Measurements from ENCODE around the gene STAP2. TPM values are rescaled to one million over a fixed set of nuclear protein-coding genes. Genes with fewer than 3 reads are reported as not detected.
A peak's percentile ranks its signal among the peaks of the same experiment; 100 is the strongest.

Gene STAP2
- total RNA-seq, 1 experiment from 2014 or later, result 72.6 TPM

DNA sequence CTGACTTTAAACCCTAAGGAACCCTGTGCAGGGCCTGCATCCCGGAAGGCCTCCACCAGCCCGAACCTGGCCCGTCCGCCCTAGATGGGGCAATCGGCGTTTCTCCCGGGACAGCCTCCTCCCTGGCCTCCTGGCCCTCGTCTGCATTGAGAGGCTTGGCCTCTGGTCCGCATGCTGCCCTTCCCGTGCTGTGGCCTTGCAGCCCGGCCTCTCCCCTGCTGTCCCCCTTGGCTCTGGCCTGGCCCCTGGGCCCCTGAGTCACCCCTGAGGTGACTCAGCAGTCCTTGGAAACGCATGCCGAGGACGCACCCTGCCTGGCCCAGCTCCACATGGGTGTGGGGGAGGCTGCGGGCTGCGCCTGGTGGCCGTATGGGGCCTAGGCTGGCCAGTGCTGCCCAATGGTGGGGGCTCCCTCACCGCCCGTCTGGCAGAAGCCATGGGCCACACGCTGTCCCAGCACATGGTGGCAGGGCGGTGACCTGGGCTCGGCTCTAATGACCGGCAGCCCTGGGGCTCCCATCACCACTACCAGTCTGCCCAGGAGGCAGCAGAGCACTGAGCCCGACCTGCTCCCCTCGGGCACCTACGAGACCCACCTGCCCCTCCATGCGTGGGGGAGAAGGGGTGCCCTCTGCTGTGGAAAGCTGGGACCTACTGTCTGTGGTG lies 36.0 kb upstream of the STAP2 start:
- peaks cover 7% of the 10 kb centered on the region for H3F3A ChIP-seq (ENCODE audit: low read length, unreplicated experiment)
- DNase-seq, result peak; percentile 90
- no peaks in the 10 kb centered on the region for H3K9me2 ChIP-seq (replicated peaks; ENCODE audit: low read length)
- no peak overlapping the region for H2AFZ ChIP-seq (ENCODE audit: low read length)
- TF ChIP-seq, protein P1, sequence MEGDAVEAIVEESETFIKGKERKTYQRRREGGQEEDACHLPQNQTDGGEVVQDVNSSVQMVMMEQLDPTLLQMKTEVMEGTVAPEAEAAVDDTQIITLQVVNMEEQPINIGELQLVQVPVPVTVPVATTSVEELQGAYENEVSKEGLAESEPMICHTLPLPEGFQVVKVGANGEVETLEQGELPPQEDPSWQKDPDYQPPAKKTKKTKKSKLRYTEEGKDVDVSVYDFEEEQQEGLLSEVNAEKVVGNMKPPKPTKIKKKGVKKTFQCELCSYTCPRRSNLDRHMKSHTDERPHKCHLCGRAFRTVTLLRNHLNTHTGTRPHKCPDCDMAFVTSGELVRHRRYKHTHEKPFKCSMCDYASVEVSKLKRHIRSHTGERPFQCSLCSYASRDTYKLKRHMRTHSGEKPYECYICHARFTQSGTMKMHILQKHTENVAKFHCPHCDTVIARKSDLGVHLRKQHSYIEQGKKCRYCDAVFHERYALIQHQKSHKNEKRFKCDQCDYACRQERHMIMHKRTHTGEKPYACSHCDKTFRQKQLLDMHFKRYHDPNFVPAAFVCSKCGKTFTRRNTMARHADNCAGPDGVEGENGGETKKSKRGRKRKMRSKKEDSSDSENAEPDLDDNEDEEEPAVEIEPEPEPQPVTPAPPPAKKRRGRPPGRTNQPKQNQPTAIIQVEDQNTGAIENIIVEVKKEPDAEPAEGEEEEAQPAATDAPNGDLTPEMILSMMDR (conservative IDR thresholded peaks at IDR 0.05; ENCODE audit: low read depth, low read length), result no peak
- peak; percentile 34; the same call in 1 of the 2 replicates for TF ChIP-seq EZH2phosphoT487 (IDR thresholded peaks at IDR 0.05; ENCODE audit: borderline replicate concordance, low read length)
- H3K4me1 ChIP-seq (ENCODE audit: insufficient read depth, low read length), result peaks cover 62% of the 10 kb centered on the region
- peak; percentile 58 for ATAC-seq
- ChIA-PET CTCF (interaction anchor here (1.1 to 2.2 kb wide), 4 partner anchors 22 to 108 kb away, joined by 3 to 11 read pairs (median 5); partner anchors contain the start of genes CHAF1A and SH3GL1), POLR2A (ENCODE audit: unreplicated experiment) (interaction anchor here (0.6 kb wide), 1 partner anchor 107 kb away, joined by 3 read pairs; no protein-coding TSS in a partner anchor)
- H4K20me1 ChIP-seq (ENCODE audit: low read length), result no peaks in the 10 kb centered on the region
- H3K9me3 ChIP-seq (ENCODE audit: low read length), result no peaks in the 10 kb centered on the region
- peaks cover 68% of the 10 kb centered on the region for H3K79me2 ChIP-seq (ENCODE audit: low read length)
- H3K4me2 ChIP-seq (ENCODE audit: low read length), result peak overlapping the region; percentile 85
- H3K36me3 ChIP-seq (ENCODE audit: low read depth, low read length), result no peaks in the 10 kb centered on the region
- intact Hi-C loops (cut with micrococcal nuclease), result loop anchor here (1.0 kb wide), 1 partner anchor 26 kb away; the partner anchor contains the start of gene SH3GL1
- peak overlapping the region; percentile 99 for H3K27ac ChIP-seq (ENCODE audit: low read length)
- H3K27me3 ChIP-seq (ENCODE audit: low read length), result no peaks in the 10 kb centered on the region
- no TSS peak for BruUV-seq (replicated peaks)
- peak overlapping the region; percentile 44 for H3K4me3 ChIP-seq (ENCODE audit: low read length)
- peak overlapping the region; percentile 88 for H3K9ac ChIP-seq (ENCODE audit: low read length)

DNA sequence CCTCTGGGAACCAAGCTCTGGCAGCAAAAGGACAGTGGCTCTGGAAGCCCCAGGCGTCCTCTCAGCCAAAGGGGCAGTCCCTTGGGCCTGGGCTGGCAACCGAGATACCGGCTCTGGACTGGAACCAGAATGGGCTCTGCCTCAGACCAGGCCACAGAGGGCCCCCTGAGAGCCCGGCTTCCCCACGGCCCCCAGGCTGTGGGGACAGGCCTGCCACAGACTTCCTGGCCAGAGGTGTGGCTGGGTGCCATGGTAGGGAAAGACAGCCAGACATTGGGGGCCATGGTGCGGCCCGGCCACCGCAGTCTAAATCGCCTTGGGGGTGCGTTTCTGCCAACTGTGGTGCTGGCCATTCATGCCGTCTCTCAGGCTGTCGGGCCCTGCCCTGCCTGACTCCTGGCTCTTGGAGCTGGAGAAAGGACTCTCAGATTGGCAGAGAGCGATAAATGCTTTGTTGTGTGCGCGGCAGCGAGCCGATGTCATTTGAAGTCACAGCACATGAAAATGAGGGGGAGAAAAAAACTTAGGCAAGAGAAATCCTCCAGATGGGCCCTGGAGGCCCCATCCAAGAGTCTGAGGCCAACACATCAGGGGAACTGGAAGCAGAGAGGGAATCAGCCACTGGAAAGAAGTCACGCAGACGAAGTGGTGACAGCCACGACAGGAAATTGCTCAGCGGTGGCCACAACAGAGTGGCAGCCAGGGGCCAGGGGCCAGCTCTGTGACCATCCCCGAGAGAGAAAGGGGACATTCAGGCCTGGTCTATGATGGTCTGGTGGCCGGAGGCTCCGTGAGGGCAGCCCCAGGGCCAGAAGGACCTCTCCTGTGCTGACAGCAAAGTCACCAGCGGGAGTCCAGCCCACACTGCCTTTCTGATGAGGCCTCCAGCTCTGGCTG lies 35.2 kb upstream of the STAP2 start:
- Histone ChIP-seq H3K27ac (ENCODE audit: low read length) (peak overlapping the region; percentile 99), H3K9me2 (replicated peaks; ENCODE audit: low read length) (no peaks in the 10 kb centered on the region), H3K9me3 (ENCODE audit: low read length) (no peaks in the 10 kb centered on the region), H3K27me3 (ENCODE audit: low read length) (no peaks in the 10 kb centered on the region), H3F3A (ENCODE audit: low read length, unreplicated experiment) (peaks cover 7% of the 10 kb centered on the region), H4K20me1 (ENCODE audit: low read length) (no peaks in the 10 kb centered on the region), H3K4me3 (ENCODE audit: low read length) (no peak overlapping the region), H3K4me2 (ENCODE audit: low read length) (peak overlapping the region; percentile 85), H3K4me1 (ENCODE audit: insufficient read depth, low read length) (peaks cover 54% of the 10 kb centered on the region), H3K79me2 (ENCODE audit: low read length) (peaks cover 70% of the 10 kb centered on the region), H3K9ac (ENCODE audit: low read length) (peak overlapping the region; percentile 88), H2AFZ (ENCODE audit: low read length) (no peak overlapping the region), H3K36me3 (ENCODE audit: low read depth, low read length) (no peaks in the 10 kb centered on the region)
- ChIA-PET CTCF (interaction anchor here (2.2 kb wide), 1 partner anchor 28 kb away, joined by 11 read pairs; the partner anchor contains the start of gene CHAF1A), POLR2A (ENCODE audit: unreplicated experiment) (no interaction called here)
- TF ChIP-seq, protein P1 (conservative IDR thresholded peaks at IDR 0.05; ENCODE audit: low read depth, low read length), result no peak
- TF ChIP-seq EZH2phosphoT487 (IDR thresholded peaks at IDR 0.05; ENCODE audit: borderline replicate concordance, low read length) (no peak), EZH2 (IDR thresholded peaks at IDR 0.05; ENCODE audit: low read length, unreplicated experiment) (no peak)
- DNase-seq (no peak), ATAC-seq (no peak)
- TSS peak; percentile 28 for BruUV-seq (replicated peaks)
- intact Hi-C loops (cut with micrococcal nuclease), result loop anchor here (1.0 kb wide), 1 partner anchor 26 kb away; the partner anchor contains the start of gene SH3GL1

All from PC-3 (cell line).